Activated CD4-positive, alpha-beta T cell treated with anti-CD3 and anti-CD28 coated beads for 36 hours (primary cell): ENCODE data around the gene MED29. TPM values are rescaled to one million over a fixed set of nuclear protein-coding genes. Genes with fewer than 3 reads are reported as not detected.

ENCODE experiments used
- ATAC-seq: fragments of 200-7000 bp; cut with Tn5 transposase; one replicate; pipeline ENCODE4 v1.10.0; 2021; ENCODE audit warnings: mild to moderate bottlenecking, moderate library complexity
- CTCF ChIA-PET: fragments of 350-600 bp; sonication (Branson Sonifier 250); formaldehyde crosslinking; loops from one replicate; lab custom pipeline; 2021; ENCODE audit warnings: antibody characterized with exemption; lab: Charles Lee
- POLR2A ChIA-PET: fragments of 350-600 bp; sonication (Branson Sonifier 250); formaldehyde crosslinking; loops from one replicate; lab custom pipeline; 2021; ENCODE audit warnings: antibody characterized with exemption, inconsistent platforms; lab: Charles Lee
- DNase-seq: peaks from one replicate; pipeline ENCODE4 v3.0.0-alpha.2; 2020
- H3K27ac Mint-ChIP-seq: one replicate; pipeline ENCODE4 v1.8.0; 2021; ENCODE audit warnings: mixed read lengths
- H3K27me3 Mint-ChIP-seq: one replicate; pipeline ENCODE4 v1.8.0; 2021; ENCODE audit warnings: mixed read lengths
- H3K36me3 Mint-ChIP-seq: one replicate; pipeline ENCODE4 v1.8.0; 2021; ENCODE audit warnings: low read depth, mixed read lengths
- H3K4me1 Mint-ChIP-seq: one replicate; pipeline ENCODE4 v1.8.0; 2021; ENCODE audit warnings: mixed read lengths
- H3K4me3 Mint-ChIP-seq: one replicate; pipeline ENCODE4 v1.8.0; 2021; ENCODE audit warnings: mild to moderate bottlenecking, moderate library complexity, mixed read lengths
- H3K9me3 Mint-ChIP-seq: one replicate; pipeline ENCODE4 v1.8.0; 2021; ENCODE audit warnings: low read depth, mixed read lengths
- intact Hi-C, 2 experiments: fragments of 100-400 bp; cut with DNase I in 1 of 2; cut with micrococcal nuclease in 1 of 2; formaldehyde crosslinking; loops; one replicate each; pipeline versions ENCODE4 v1.14.2 to v1.15.1; 2022 to 2024; cut with DNase I, micrococcal nuclease
- total RNA-seq, 2 experiments: library from RNA; stranded (reverse); gene quantifications; one replicate each; pipeline ENCODE4 v1.2.3, GENCODE V29; 2021

The MED29 gene
- 10 to 100 TPM; 24.0 to 34.6 TPM for total RNA-seq

- Mint-ChIP-seq H3K36me3 (peaks cover 40% of the 10 kb centered on the region), H3K27ac (peak within 1 kb of the TSS; percentile 98), H3K9me3 (no peaks in the 10 kb centered on the region), H3K27me3 (no peaks in the 10 kb centered on the region), H3K4me1 (peaks cover 28% of the 10 kb centered on the region), H3K4me3 (peak within 1 kb of the TSS; percentile 99)
- intact Hi-C loops, result loop anchor here (1.0 to 5.0 kb wide), 15 partner anchors 21 to 1326 kb away; partner anchors contain the start of genes PLEKHG2 (in 2 of the 2), SAMD4B (in 2 of the 2), AKT2 (in 1 of the 2) and COQ8B (in 1 of the 2)
- ChIA-PET POLR2A (interaction anchor here (0.6 to 2.2 kb wide), 13 partner anchors 8 to 579 kb away, joined by 3 to 34 read pairs (median 6); partner anchors contain the start of genes PLEKHG2, RPS16, SAMD4B and ZFP36), CTCF (interaction anchor here (0.6 to 2.2 kb wide), 13 partner anchors 11 to 282 kb away, joined by 3 to 26 read pairs (median 4); partner anchors contain the start of genes EID2B, PLEKHG2, RPS16 and SAMD4B)
- ATAC-seq, result peak; percentile 97
- DNase-seq, result peak; percentile 98
Observed at GRCh38 chr19:39390751-39391437, at the start of gene MED29, which contains the start of gene PAF1. Gene MED29 (plus strand): TSS chr19:39391378. CDS start chr19:39391423, 45 bp downstream. Gene PAF1 (minus strand): TSS chr19:39391106. CDS start chr19:39390864, 242 bp downstream.

GRCh38 chr19:39341719-39342604 lies 49.2 kb upstream of the MED29 start, which contains the start of gene SAMD4B:
Gene SAMD4B (plus strand): TSS chr19:39342421. CDS start chr19:39356894, 14,473 bp downstream.
- Mint-ChIP-seq H3K4me1 (peaks cover 69% of the 10 kb centered on the region), H3K9me3 (no peaks in the 10 kb centered on the region), H3K27ac (peak within 1 kb of the TSS; percentile 88), H3K36me3 (peaks cover 2% of the 10 kb centered on the region), H3K4me3 (peak within 1 kb of the TSS; percentile 83), H3K27me3 (no peaks in the 10 kb centered on the region)
- DNase-seq (peak; percentile 100), ATAC-seq (peak; percentile 90)
- POLR2A ChIA-PET, result interaction anchor here (1.0 to 1.4 kb wide), 7 partner anchors 9 to 103 kb away, joined by 3 to 12 read pairs (median 3); partner anchors contain the start of genes MED29, PAF1, RPS16 and SUPT5H
- CTCF ChIA-PET, result interaction anchor here (0.6 to 2.6 kb wide), 9 partner anchors 9 to 126 kb away, joined by 3 to 9 read pairs (median 4); partner anchors contain the start of genes MED29 and PAF1
- intact Hi-C loops, result loop anchor here (1.0 to 5.0 kb wide), 15 partner anchors 9 to 1006 kb away; partner anchors contain the start of genes EID2B (in 2 of the 2), MED29 (in 2 of the 2), PAF1 (in 2 of the 2) and PLEKHG2 (in 2 of the 2)

GRCh38 chr19:39342647-39343305 lies 48.4 kb upstream of the MED29 start:
- Mint-ChIP-seq H3K27me3 (no peaks in the 10 kb centered on the region), H3K4me1 (peaks cover 69% of the 10 kb centered on the region), H3K4me3 (peak overlapping the region; percentile 79), H3K36me3 (peaks cover 7% of the 10 kb centered on the region), H3K27ac (peak overlapping the region; percentile 19), H3K9me3 (no peaks in the 10 kb centered on the region)
- CTCF ChIA-PET, result interaction anchor here (1.0 to 2.6 kb wide), 6 partner anchors 8 to 126 kb away, joined by 3 to 9 read pairs (median 4); partner anchors contain the start of genes MED29 and PAF1
- DNase-seq (no peak), ATAC-seq (no peak)
- POLR2A ChIA-PET, result interaction anchor here (0.6 to 1.4 kb wide), 8 partner anchors 8 to 103 kb away, joined by 3 to 12 read pairs (median 4); partner anchors contain the start of genes MED29, PAF1, RPS16 and SUPT5H
- intact Hi-C loops, result loop anchor here (1.0 to 5.0 kb wide), 14 partner anchors 9 to 492 kb away; partner anchors contain the start of genes EID2B (in 2 of the 2), MED29 (in 2 of the 2), PAF1 (in 2 of the 2) and PLEKHG2 (in 2 of the 2)

GRCh38 chr19:39345956-39346355 lies 45.2 kb upstream of the MED29 start:
- Mint-ChIP-seq H3K4me1 (peaks cover 67% of the 10 kb centered on the region), H3K27ac (peak overlapping the region; percentile 35), H3K36me3 (peaks cover 18% of the 10 kb centered on the region), H3K4me3 (no peak overlapping the region), H3K9me3 (no peaks in the 10 kb centered on the region), H3K27me3 (no peaks in the 10 kb centered on the region)
- DNase-seq, result no peak
- ATAC-seq, result no peak
- intact Hi-C loops, result no loop called here
- ChIA-PET POLR2A (interaction anchor here (0.7 kb wide), 1 partner anchor 45 kb away, joined by 3 read pairs; the partner anchor contains the start of genes MED29 and PAF1), CTCF (interaction anchor here (0.5 to 1.7 kb wide), 4 partner anchors 11 to 74 kb away, joined by 3 to 7 read pairs (median 4); partner anchors contain the start of gene GMFG)

GRCh38 chr19:39347332-39348164 lies 43.6 kb upstream of the MED29 start:
- H3K27ac Mint-ChIP-seq, result peak overlapping the region; percentile 53

GRCh38 chr19:39349326-39349725 lies 41.9 kb upstream of the MED29 start:
- ChIA-PET CTCF (interaction anchor here (0.9 to 2.5 kb wide), 2 partner anchors 7 to 227 kb away, joined by 3 to 9 read pairs; partner anchors contain the start of gene SAMD4B), POLR2A (interaction anchor here (0.5 kb wide), 1 partner anchor 483 kb away, joined by 6 read pairs; no protein-coding TSS in a partner anchor)
- Mint-ChIP-seq H3K36me3 (peaks cover 31% of the 10 kb centered on the region), H3K9me3 (no peaks in the 10 kb centered on the region), H3K27me3 (no peaks in the 10 kb centered on the region), H3K4me3 (no peak overlapping the region), H3K27ac (peak overlapping the region; percentile 38), H3K4me1 (peaks cover 66% of the 10 kb centered on the region)
- ATAC-seq, result no peak
- DNase-seq, result no peak
- intact Hi-C loops, result no loop called here

More at GRCh38 chr19:39347332-39348164, 43.6 kb upstream of the MED29 start:
- no peak overlapping the region for H3K4me3 Mint-ChIP-seq
- intact Hi-C loops, result no loop called here
- POLR2A ChIA-PET, result interaction anchor here (0.7 kb wide), 1 partner anchor 11 kb away, joined by 3 read pairs; no protein-coding TSS in a partner anchor
- H3K36me3 Mint-ChIP-seq, result peaks cover 28% of the 10 kb centered on the region
- no peaks in the 10 kb centered on the region for H3K9me3 Mint-ChIP-seq
- H3K4me1 Mint-ChIP-seq, result peaks cover 80% of the 10 kb centered on the region
- H3K27me3 Mint-ChIP-seq, result no peaks in the 10 kb centered on the region
- ATAC-seq (no peak), DNase-seq (peak; percentile 35)
- CTCF ChIA-PET, result interaction anchor here (0.6 to 1.7 kb wide), 7 partner anchors 9 to 309 kb away, joined by 3 to 7 read pairs (median 4); partner anchors contain the start of gene GMFG

GRCh38 chr19:39350156-39350555 lies 41.0 kb upstream of the MED29 start:
- H3K9me3 Mint-ChIP-seq, result no peaks in the 10 kb centered on the region
- H3K4me1 Mint-ChIP-seq, result peaks cover 58% of the 10 kb centered on the region
- no peak for ATAC-seq
- intact Hi-C loops, result no loop called here
- ChIA-PET POLR2A (interaction anchor here (1.2 kb wide), 1 partner anchor 41 kb away, joined by 7 read pairs; the partner anchor contains the start of genes MED29 and PAF1), CTCF (interaction anchor here (0.7 to 2.5 kb wide), 5 partner anchors 8 to 228 kb away, joined by 3 to 9 read pairs (median 3); partner anchors contain the start of gene SAMD4B)
- no peak for DNase-seq
- H3K36me3 Mint-ChIP-seq, result peaks cover 32% of the 10 kb centered on the region
- H3K27me3 Mint-ChIP-seq, result no peaks in the 10 kb centered on the region
- no peak overlapping the region for H3K4me3 Mint-ChIP-seq
- no peak overlapping the region for H3K27ac Mint-ChIP-seq

- peak; percentile 94 for ATAC-seq
- POLR2A ChIA-PET, result interaction anchor here (0.5 to 1.2 kb wide), 4 partner anchors 9 to 1911 kb away, joined by 3 to 7 read pairs (median 4); partner anchors contain the start of genes MED29, PAF1 and SAMD4B
- H3K36me3 Mint-ChIP-seq, result peaks cover 39% of the 10 kb centered on the region
- intact Hi-C loops, result loop anchor here (1.0 kb wide), 4 partner anchors 9 to 79 kb away; partner anchors contain the start of genes MED29 (in 2 of the 2), PAF1 (in 2 of the 2), PLEKHG2 (in 1 of the 2) and SAMD4B (in 1 of the 2)
- CTCF ChIA-PET, result interaction anchor here (2.5 kb wide), 1 partner anchor 9 kb away, joined by 9 read pairs; the partner anchor contains the start of gene SAMD4B
- peaks cover 44% of the 10 kb centered on the region for H3K4me1 Mint-ChIP-seq
- DNase-seq, result peak; percentile 77
- peak overlapping the region; percentile 89 for H3K27ac Mint-ChIP-seq
- H3K4me3 Mint-ChIP-seq, result no peak overlapping the region
- H3K9me3 Mint-ChIP-seq, result no peaks in the 10 kb centered on the region
- no peaks in the 10 kb centered on the region for H3K27me3 Mint-ChIP-seq
Observed at GRCh38 chr19:39351537-39352064, 39.6 kb upstream of the MED29 start.
